GM12878 (cell line): ENCODE measurements around the gene CALHM1. TPM values are rescaled to one million over a fixed set of nuclear protein-coding genes. Genes with fewer than 3 reads are reported as not detected.

ENCODE experiments used
- ATAC-seq: fragments of 200-7000 bp; cut with Tn5 transposase; 3 replicates; pipeline ENCODE4 v1.9.1; 2020; ENCODE audit warnings: mild to moderate bottlenecking, moderate library complexity
- BruUV-seq: library from RNA; stranded (reverse); fragments of 400-500 nt; replicated peaks from 2 replicates; lab custom pipeline; 2021; lab: Mats Ljungman, UMichigan
- CTCF ChIA-PET: fragments of 300-600 bp; sonication (Branson Sonifier 250); formaldehyde crosslinking; extraction: SDS; loops from one replicate; lab custom pipeline; 2021; ENCODE audit warnings: inconsistent platforms; lab: Yijun Ruan, JAX
- POLR2A ChIA-PET: fragments of 350-600 bp; formaldehyde crosslinking; extraction: SDS; loops from one replicate; lab custom pipeline; 2021; ENCODE audit warnings: inconsistent platforms; lab: Charles Lee
- RAD21 ChIA-PET: fragments of 300-600 bp; sonication (Branson Sonifier 250); formaldehyde crosslinking; loops from one replicate; lab custom pipeline; 2023; ENCODE audit warnings: antibody characterized with exemption; ENCODE audit not compliant: unreplicated experiment; lab: Charles Lee
- SMC1A ChIA-PET: fragments of 300-600 bp; sonication (Branson Sonifier 250); formaldehyde crosslinking; loops from one replicate; lab custom pipeline; 2023; ENCODE audit not compliant: unreplicated experiment, uncharacterized antibody; lab: Charles Lee
- DNase-seq: peaks from one replicate; pipeline ENCODE4 v3.0.0-alpha.2; 2011; ENCODE audit warnings: low read depth, low spot score
- FAIRE-seq: peaks from 3 replicates; lab custom pipeline; 2011; peaks lifted over from hg19 to GRCh38; lab: Jason Lieb, UNC
- H2AFZ ChIP-seq: 2 replicates; pipeline ENCODE4 v1.6.0; 2011; ENCODE audit warnings: low read depth, low read length, control low read depth; ENCODE audit not compliant: control insufficient read depth
- H3K27ac ChIP-seq: 2 replicates; pipeline ENCODE4 v1.5.1; 2011; ENCODE audit warnings: control low read depth; ENCODE audit not compliant: control insufficient read depth, insufficient read depth
- H3K27me3 ChIP-seq, 2 experiments: replicated peaks in 1 of 2; 2 replicates each; pipeline versions ENCODE4 v1.6.0 to v1.6.1; 2011; ENCODE audit warnings: low read length in 1 of 2; ENCODE audit not compliant: control insufficient read depth in 2 of 2, insufficient read depth in 2 of 2
- H3K36me3 ChIP-seq, 2 experiments: 2 replicates each; pipeline ENCODE4 v1.5.1; 2011; ENCODE audit warnings: low read length in 1 of 2; ENCODE audit not compliant: control insufficient read depth in 2 of 2, insufficient read depth in 2 of 2
- H3K4me1 ChIP-seq: 2 replicates; pipeline ENCODE4 v1.6.1; 2011; ENCODE audit warnings: mild to moderate bottlenecking, low read length, moderate library complexity, mixed read lengths; ENCODE audit not compliant: control insufficient read depth, insufficient read depth
- H3K4me2 ChIP-seq: 2 replicates; pipeline ENCODE4 v1.6.0; 2011; ENCODE audit warnings: control low read depth; ENCODE audit not compliant: control insufficient read depth, insufficient read depth
- H3K4me3 ChIP-seq: fragments of 200-600 bp; sonication (generic); 2 replicates; pipeline ENCODE4 v1.5.1; 2016
- H3K79me2 ChIP-seq: 2 replicates; pipeline ENCODE4 v1.6.0; 2011; ENCODE audit warnings: low read length; ENCODE audit not compliant: control insufficient read depth, insufficient read depth
- H3K9ac ChIP-seq: 2 replicates; pipeline ENCODE4 v1.8.0; 2011; ENCODE audit warnings: low read length, control low read depth, mixed read lengths; ENCODE audit not compliant: control insufficient read depth, insufficient read depth
- H3K9me3 ChIP-seq: replicated peaks from 3 replicates; pipeline ENCODE4 v1.5.1; 2011; ENCODE audit warnings: mild to moderate bottlenecking, low read length; ENCODE audit not compliant: control insufficient read depth, insufficient read depth
- H4K20me1 ChIP-seq: 2 replicates; pipeline ENCODE4 v1.6.0; 2011; ENCODE audit not compliant: control insufficient read depth, insufficient read depth
- CREM ChIP-seq: IDR thresholded peaks from 2 replicates; pipeline ENCODE4 v1.6.1; 2014; ENCODE audit warnings: antibody characterized with exemption, low read depth
- ESRRA ChIP-seq: IDR thresholded peaks from 2 replicates; pipeline ENCODE4 v1.6.1; 2012; ENCODE audit warnings: mild to moderate bottlenecking, low read length, improper control_type of control experiment
- HCFC1 ChIP-seq: fragments of 150-350 bp; IDR thresholded peaks from 2 replicates; pipeline ENCODE4 v1.6.1; 2014; ENCODE audit warnings: low read length
- KDM1A ChIP-seq: fragments of 200-600 bp; sonication (generic); IDR thresholded peaks from 2 replicates; pipeline ENCODE4 v1.6.1; 2016; ENCODE audit warnings: borderline replicate concordance
- KLF5 ChIP-seq: fragments of 450-650 bp; IDR thresholded peaks from 2 replicates; pipeline ENCODE4 v1.6.1; 2014; ENCODE audit warnings: mild to moderate bottlenecking; ENCODE audit not compliant: partially characterized antibody
- PML ChIP-seq: IDR thresholded peaks from 2 replicates; pipeline ENCODE4 v1.6.1; 2012; ENCODE audit warnings: low read length, inconsistent platforms
- POLR2A ChIP-seq: IDR thresholded peaks from 2 replicates; pipeline ENCODE4 v1.6.1; 2011; ENCODE audit warnings: low read depth, mild to moderate bottlenecking, low read length
- POLR2AphosphoS2 ChIP-seq: IDR thresholded peaks from 2 replicates; pipeline ENCODE4 v1.6.1; 2011; ENCODE audit warnings: low read depth, mild to moderate bottlenecking, low read length, improper control_type of control experiment, moderate library complexity
- SPI1 ChIP-seq: IDR thresholded peaks from 2 replicates; pipeline ENCODE4 v1.6.1; 2011; ENCODE audit warnings: low read depth, mild to moderate bottlenecking, low read length, moderate library complexity, borderline replicate concordance; ENCODE audit not compliant: insufficient read depth
- SREBF2 ChIP-seq: IDR thresholded peaks from 2 replicates; pipeline ENCODE4 v1.6.1; 2012; ENCODE audit warnings: mild to moderate bottlenecking, low read length
- YBX1 ChIP-seq: fragments of 450-650 bp; IDR thresholded peaks from 2 replicates; pipeline ENCODE4 v1.6.1; 2016; ENCODE audit warnings: antibody characterized with exemption
- ZNF24 ChIP-seq: fragments of 450-650 bp; IDR thresholded peaks from 2 replicates; pipeline ENCODE4 v1.6.1; 2017; ENCODE audit warnings: antibody characterized with exemption, mild to moderate bottlenecking
- WGBS: methylation state at CpG from one replicate; pipeline ENCODE4 v1.1.6; 2016; ENCODE audit warnings: low lambda C conversion rate; ENCODE audit not compliant: insufficient replicate concordance, insufficient coverage; ENCODE audit errors: missing lambda C conversion rate; 5-methylcytosine and 5-hydroxymethylcytosine counted together
- in situ Hi-C: fragments of 300-500 bp; cut with MboI; formaldehyde crosslinking; loops from 9 replicates; pipeline ENCODE4 v1.14.3; 2018; ENCODE audit warnings: mixed read lengths
- intact Hi-C: fragments of 100-400 bp; cut with micrococcal nuclease; formaldehyde crosslinking; loops from one replicate; pipeline ENCODE4 v1.14.2; 2022; ENCODE audit not compliant: unreplicated experiment
- polyA plus RNA-seq, 11 experiments: library from polyadenylated mRNA; depleted of rRNA in 4 of 11; unstranded in 6 of 11; stranded (reverse) in 5 of 11; fragments of >200 nt; fragmentation: Nextera tagmentation in 4 of 11; fragmentation: Illumina TruSeq in 1 of 11; extraction: Ambion mirVana in 4 of 11; extraction: Trizol in 1 of 11; gene quantifications; 1 replicate in 1 of 11; 2 replicates in 10 of 11; pipeline versions ENCODE4 v1.2.1 to v1.2.3, GENCODE V29; 2011 to 2016; ENCODE audit warnings: inconsistent platforms in 2 of 11, missing spikeins in 2 of 11, low read depth in 1 of 11
- total RNA-seq, 4 experiments: library from RNA; depleted of rRNA in 3 of 4; stranded (reverse); fragments of >200 nt in 3 of 4; fragmentation: Illumina TruSeq in 1 of 4; extraction: Trizol in 1 of 4; gene quantifications; 2 replicates each; pipeline versions ENCODE4 v1.2.1 to v1.2.3, GENCODE V29; 2013 to 2021
- TF ChIP-seq, protein P1 (sequence below): fragments of 450-650 bp; formaldehyde crosslinking; IDR thresholded peaks from 2 replicates; pipeline ENCODE4 v1.4.0; 2022; ENCODE audit warnings: mild to moderate bottlenecking, moderate library complexity
- TF ChIP-seq, protein P2 (sequence below): fragments of 450-650 bp; formaldehyde crosslinking; IDR thresholded peaks from 2 replicates; pipeline ENCODE4 v1.5.0; 2022; ENCODE audit warnings: mild to moderate bottlenecking, missing genetic modification characterization
- TF ChIP-seq, protein P3 (sequence below): fragments of 450-650 bp; conservative IDR thresholded peaks from 2 replicates; pipeline ENCODE4 v1.6.1; 2017; ENCODE audit warnings: mild to moderate bottlenecking, moderate library complexity
- TF ChIP-seq, protein P4 (sequence below): IDR thresholded peaks from 2 replicates; pipeline ENCODE4 v1.6.1; 2011; ENCODE audit warnings: mild to moderate bottlenecking, low read depth, low read length, moderate library complexity; ENCODE audit not compliant: insufficient replicate concordance

Gene CALHM1
- total and polyA plus RNA-seq, 10 of the 15 experiments (the other 5 are each of a cell fraction or from before 2014, with no cell fraction given) = 0.05 to 1.7 (median 0.17) TPM

DNA sequence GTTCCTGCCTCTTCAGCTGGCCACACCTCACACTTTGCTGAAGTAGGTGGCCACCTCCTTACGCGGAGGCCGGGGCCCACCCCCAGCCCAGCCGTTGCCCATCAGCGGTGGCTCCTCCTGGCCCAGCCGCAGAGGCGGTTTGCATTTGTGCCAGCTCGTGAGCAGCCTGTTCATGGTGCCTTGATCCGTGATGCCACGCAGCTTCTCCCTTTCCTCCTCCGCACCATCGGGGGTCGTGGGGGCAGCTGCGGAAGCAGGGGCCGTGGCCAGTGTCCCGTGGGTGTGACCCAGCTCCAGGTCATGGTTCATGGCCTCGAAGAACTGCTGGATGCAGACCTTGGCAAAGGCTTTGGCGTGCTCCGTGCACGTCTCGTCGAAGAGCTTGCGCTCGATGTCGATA is 3.5 kb downstream of the CALHM1 start:
- intact Hi-C loops (no loop called here), in situ Hi-C loops (no loop called here)
- ChIA-PET CTCF (interaction anchor here (0.6 to 17.8 kb wide), 3 partner anchors 17 to 36 kb away, joined by 3 to 163 read pairs (median 4); partner anchors contain the start of gene CALHM3), SMC1A (interaction anchor here (2.8 to 9.6 kb wide), 2 partner anchors 10 to 19 kb away, joined by 9 to 124 read pairs; no protein-coding TSS in a partner anchor), RAD21 (interaction anchor here (1.4 kb wide), 1 partner anchor 17 kb away, joined by 4 read pairs; no protein-coding TSS in a partner anchor), POLR2A (interaction anchor here (9.5 kb wide), 1 partner anchor 14 kb away, joined by 144 read pairs; no protein-coding TSS in a partner anchor)
- FAIRE-seq (no peak), ATAC-seq (no peak), DNase-seq (no peak)
- no peaks in the 10 kb centered on the region for H3K9me3 ChIP-seq
- H3K4me3 ChIP-seq = no peak overlapping the region
- H3K27me3 ChIP-seq = no peaks in the 10 kb centered on the region
- no peak overlapping the region for H2AFZ ChIP-seq
- H4K20me1 ChIP-seq = no peaks in the 10 kb centered on the region
- peaks cover 18% of the 10 kb centered on the region for H3K79me2 ChIP-seq
- 93% methylated on average over 25 of the region's 25 CpGs for WGBS
- no TSS peak for BruUV-seq
- no peak overlapping the region for H3K4me2 ChIP-seq
- no peak overlapping the region for H3K27ac ChIP-seq
- H3K9ac ChIP-seq = no peak overlapping the region
- H3K36me3 ChIP-seq = peaks cover 0 to 3% of the 10 kb centered on the region in 2 experiments; a peak in 1 of 4 replicates
- H3K4me1 ChIP-seq = peaks cover 28% of the 10 kb centered on the region
- TF ChIP-seq KLF5 = no peak
- TF ChIP-seq, protein P1, sequence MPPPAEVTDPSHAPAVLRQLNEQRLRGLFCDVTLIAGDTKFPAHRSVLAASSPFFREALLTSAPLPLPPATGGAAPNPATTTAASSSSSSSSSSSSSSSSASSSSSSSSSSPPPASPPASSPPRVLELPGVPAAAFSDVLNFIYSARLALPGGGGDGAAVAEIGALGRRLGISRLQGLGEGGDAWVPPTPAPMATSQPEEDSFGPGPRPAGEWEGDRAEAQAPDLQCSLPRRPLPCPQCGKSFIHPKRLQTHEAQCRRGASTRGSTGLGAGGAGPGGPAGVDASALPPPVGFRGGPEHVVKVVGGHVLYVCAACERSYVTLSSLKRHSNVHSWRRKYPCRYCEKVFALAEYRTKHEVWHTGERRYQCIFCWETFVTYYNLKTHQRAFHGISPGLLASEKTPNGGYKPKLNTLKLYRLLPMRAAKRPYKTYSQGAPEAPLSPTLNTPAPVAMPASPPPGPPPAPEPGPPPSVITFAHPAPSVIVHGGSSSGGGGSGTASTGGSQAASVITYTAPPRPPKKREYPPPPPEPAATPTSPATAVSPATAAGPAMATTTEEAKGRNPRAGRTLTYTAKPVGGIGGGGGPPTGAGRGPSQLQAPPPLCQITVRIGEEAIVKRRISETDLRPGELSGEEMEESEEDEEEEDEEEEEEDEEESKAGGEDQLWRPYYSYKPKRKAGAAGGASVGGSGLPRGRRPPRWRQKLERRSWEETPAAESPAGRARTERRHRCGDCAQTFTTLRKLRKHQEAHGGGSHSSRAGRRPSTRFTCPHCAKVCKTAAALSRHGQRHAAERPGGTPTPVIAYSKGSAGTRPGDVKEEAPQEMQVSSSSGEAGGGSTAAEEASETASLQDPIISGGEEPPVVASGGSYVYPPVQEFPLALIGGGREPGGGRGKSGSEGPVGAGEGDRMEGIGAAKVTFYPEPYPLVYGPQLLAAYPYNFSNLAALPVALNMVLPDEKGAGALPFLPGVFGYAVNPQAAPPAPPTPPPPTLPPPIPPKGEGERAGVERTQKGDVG (CRISPR knock-in tag) = no peak
- no peak for TF ChIP-seq POLR2AphosphoS2
- TF ChIP-seq, protein P2, sequence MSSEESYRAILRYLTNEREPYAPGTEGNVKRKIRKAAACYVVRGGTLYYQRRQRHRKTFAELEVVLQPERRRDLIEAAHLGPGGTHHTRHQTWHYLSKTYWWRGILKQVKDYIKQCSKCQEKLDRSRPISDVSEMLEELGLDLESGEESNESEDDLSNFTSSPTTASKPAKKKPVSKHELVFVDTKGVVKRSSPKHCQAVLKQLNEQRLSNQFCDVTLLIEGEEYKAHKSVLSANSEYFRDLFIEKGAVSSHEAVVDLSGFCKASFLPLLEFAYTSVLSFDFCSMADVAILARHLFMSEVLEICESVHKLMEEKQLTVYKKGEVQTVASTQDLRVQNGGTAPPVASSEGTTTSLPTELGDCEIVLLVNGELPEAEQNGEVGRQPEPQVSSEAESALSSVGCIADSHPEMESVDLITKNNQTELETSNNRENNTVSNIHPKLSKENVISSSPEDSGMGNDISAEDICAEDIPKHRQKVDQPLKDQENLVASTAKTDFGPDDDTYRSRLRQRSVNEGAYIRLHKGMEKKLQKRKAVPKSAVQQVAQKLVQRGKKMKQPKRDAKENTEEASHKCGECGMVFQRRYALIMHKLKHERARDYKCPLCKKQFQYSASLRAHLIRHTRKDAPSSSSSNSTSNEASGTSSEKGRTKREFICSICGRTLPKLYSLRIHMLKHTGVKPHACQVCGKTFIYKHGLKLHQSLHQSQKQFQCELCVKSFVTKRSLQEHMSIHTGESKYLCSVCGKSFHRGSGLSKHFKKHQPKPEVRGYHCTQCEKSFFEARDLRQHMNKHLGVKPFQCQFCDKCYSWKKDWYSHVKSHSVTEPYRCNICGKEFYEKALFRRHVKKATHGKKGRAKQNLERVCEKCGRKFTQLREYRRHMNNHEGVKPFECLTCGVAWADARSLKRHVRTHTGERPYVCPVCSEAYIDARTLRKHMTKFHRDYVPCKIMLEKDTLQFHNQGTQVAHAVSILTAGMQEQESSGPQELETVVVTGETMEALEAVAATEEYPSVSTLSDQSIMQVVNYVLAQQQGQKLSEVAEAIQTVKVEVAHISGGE (CRISPR knock-in tag) = no peak
- TF ChIP-seq KDM1A = no peak
- no peak for TF ChIP-seq SREBF2
- TF ChIP-seq PML = no peak
- no peak for TF ChIP-seq SPI1
- TF ChIP-seq YBX1 = no peak
- TF ChIP-seq, protein P3, sequence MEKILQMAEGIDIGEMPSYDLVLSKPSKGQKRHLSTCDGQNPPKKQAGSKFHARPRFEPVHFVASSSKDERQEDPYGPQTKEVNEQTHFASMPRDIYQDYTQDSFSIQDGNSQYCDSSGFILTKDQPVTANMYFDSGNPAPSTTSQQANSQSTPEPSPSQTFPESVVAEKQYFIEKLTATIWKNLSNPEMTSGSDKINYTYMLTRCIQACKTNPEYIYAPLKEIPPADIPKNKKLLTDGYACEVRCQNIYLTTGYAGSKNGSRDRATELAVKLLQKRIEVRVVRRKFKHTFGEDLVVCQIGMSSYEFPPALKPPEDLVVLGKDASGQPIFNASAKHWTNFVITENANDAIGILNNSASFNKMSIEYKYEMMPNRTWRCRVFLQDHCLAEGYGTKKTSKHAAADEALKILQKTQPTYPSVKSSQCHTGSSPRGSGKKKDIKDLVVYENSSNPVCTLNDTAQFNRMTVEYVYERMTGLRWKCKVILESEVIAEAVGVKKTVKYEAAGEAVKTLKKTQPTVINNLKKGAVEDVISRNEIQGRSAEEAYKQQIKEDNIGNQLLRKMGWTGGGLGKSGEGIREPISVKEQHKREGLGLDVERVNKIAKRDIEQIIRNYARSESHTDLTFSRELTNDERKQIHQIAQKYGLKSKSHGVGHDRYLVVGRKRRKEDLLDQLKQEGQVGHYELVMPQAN = no peak
- TF ChIP-seq ZNF24 = no peak
- TF ChIP-seq POLR2A = no peak
- TF ChIP-seq HCFC1 = no peak
- no peak for TF ChIP-seq CREM
- TF ChIP-seq, protein P4, sequence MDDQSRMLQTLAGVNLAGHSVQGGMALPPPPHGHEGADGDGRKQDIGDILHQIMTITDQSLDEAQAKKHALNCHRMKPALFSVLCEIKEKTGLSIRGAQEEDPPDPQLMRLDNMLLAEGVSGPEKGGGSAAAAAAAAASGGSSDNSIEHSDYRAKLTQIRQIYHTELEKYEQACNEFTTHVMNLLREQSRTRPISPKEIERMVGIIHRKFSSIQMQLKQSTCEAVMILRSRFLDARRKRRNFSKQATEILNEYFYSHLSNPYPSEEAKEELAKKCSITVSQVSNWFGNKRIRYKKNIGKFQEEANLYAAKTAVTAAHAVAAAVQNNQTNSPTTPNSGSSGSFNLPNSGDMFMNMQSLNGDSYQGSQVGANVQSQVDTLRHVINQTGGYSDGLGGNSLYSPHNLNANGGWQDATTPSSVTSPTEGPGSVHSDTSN = no peak
- TF ChIP-seq ESRRA = no peak
